ENCODE data around the gene TRPM3. TPM values are rescaled to one million over a fixed set of nuclear protein-coding genes. Genes with fewer than 3 reads are reported as not detected.

The TRPM3 gene
- total and polyA plus RNA-seq, 9 of the 15 experiments (the other 6 are each of a cell fraction or from before 2014, with no cell fraction given): 0.04 TPM; not detected in 8

DNA sequence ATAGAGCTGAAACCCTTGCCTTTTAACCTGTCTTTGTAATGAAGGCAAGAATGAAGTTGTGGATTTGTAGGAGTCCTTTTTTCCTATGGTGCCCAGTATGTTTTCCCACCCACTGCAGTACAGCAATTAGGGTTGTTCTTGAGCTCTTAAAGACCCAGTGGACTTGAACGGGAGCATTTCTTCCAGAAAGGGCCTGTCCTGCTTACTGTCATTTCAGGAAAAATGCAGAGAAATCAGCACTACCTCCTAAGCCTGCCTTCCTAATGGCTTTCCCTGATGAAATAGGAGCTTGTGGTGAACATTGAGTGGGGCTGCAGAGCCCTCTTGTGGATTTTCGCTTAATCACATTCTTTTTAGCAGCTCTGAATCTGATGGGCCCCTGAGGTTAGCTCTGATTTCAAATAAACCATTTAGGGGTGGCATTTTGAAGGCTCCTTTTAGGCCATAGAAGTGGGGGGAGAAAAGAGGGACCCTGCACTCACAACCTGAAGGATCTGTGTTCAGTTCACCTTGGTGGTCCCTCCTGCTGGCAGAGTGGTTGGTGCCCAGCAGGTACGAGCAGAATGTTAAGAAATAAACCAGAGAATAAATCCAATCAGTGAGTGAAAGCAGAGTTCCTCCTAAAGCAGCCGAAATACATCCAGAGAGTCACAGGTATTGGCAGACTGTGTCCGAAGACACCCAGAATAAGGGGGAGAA is 519.0 kb downstream of the TRPM3 start (continued):
- TF ChIP-seq, protein P1, sequence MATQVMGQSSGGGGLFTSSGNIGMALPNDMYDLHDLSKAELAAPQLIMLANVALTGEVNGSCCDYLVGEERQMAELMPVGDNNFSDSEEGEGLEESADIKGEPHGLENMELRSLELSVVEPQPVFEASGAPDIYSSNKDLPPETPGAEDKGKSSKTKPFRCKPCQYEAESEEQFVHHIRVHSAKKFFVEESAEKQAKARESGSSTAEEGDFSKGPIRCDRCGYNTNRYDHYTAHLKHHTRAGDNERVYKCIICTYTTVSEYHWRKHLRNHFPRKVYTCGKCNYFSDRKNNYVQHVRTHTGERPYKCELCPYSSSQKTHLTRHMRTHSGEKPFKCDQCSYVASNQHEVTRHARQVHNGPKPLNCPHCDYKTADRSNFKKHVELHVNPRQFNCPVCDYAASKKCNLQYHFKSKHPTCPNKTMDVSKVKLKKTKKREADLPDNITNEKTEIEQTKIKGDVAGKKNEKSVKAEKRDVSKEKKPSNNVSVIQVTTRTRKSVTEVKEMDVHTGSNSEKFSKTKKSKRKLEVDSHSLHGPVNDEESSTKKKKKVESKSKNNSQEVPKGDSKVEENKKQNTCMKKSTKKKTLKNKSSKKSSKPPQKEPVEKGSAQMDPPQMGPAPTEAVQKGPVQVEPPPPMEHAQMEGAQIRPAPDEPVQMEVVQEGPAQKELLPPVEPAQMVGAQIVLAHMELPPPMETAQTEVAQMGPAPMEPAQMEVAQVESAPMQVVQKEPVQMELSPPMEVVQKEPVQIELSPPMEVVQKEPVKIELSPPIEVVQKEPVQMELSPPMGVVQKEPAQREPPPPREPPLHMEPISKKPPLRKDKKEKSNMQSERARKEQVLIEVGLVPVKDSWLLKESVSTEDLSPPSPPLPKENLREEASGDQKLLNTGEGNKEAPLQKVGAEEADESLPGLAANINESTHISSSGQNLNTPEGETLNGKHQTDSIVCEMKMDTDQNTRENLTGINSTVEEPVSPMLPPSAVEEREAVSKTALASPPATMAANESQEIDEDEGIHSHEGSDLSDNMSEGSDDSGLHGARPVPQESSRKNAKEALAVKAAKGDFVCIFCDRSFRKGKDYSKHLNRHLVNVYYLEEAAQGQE (IDR thresholded peaks at IDR 0.05; ENCODE audit: borderline replicate concordance): peak; percentile 76; the same call in 1 of the 2 replicates
- TF ChIP-seq, protein P1 (CRISPR knock-in tag; IDR thresholded peaks at IDR 0.05; ENCODE audit: low read depth): no peak
- peak; percentile 61; the same call in 1 of the 2 replicates for TF ChIP-seq STAG1 (CRISPR knock-in tag; IDR thresholded peaks at IDR 0.05; ENCODE audit: borderline replicate concordance)
- TF ChIP-seq STAT5B (CRISPR knock-in tag; IDR thresholded peaks at IDR 0.05): no peak
- TF ChIP-seq CEBPB (tag; IDR thresholded peaks at IDR 0.05): 0 out of 2 replicates have a peak, but pooled peaks have one; percentile 24
- TF ChIP-seq, protein P2, sequence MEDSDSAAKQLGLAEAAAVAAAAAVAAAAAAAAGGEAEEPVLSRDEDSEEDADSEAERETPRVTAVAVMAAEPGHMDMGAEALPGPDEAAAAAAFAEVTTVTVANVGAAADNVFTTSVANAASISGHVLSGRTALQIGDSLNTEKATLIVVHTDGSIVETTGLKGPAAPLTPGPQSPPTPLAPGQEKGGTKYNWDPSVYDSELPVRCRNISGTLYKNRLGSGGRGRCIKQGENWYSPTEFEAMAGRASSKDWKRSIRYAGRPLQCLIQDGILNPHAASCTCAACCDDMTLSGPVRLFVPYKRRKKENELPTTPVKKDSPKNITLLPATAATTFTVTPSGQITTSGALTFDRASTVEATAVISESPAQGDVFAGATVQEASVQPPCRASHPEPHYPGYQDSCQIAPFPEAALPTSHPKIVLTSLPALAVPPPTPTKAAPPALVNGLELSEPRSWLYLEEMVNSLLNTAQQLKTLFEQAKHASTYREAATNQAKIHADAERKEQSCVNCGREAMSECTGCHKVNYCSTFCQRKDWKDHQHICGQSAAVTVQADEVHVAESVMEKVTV (CRISPR knock-in tag; IDR thresholded peaks at IDR 0.05): peak; percentile 72
- no peak for TF ChIP-seq PREB (CRISPR knock-in tag; IDR thresholded peaks at IDR 0.05)
- no peak for TF ChIP-seq ZC3H11A (IDR thresholded peaks at IDR 0.05; ENCODE audit: low read depth, low read length)

All from K562 (cell line).